GM12865 (cell line): ENCODE measurements around the gene TBC1D22A.

Experiments used
- DNase-seq: peaks from one replicate; pipeline ENCODE4 v3.0.0; 2010; ENCODE audit warnings: low read depth
- H3K4me3 ChIP-seq: 2 replicates; pipeline ENCODE4 v1.5.1; 2011; ENCODE audit warnings: mild to moderate bottlenecking, low read depth, low read length, control low read depth
- TF ChIP-seq, protein P1 (sequence below): IDR thresholded peaks from 2 replicates; pipeline ENCODE4 v1.5.1; 2011; ENCODE audit warnings: low read length, control low read depth, low read depth, inconsistent platforms; ENCODE audit not compliant: insufficient read depth; ENCODE audit errors: missing control alignments

Gene TBC1D22A

DNA sequence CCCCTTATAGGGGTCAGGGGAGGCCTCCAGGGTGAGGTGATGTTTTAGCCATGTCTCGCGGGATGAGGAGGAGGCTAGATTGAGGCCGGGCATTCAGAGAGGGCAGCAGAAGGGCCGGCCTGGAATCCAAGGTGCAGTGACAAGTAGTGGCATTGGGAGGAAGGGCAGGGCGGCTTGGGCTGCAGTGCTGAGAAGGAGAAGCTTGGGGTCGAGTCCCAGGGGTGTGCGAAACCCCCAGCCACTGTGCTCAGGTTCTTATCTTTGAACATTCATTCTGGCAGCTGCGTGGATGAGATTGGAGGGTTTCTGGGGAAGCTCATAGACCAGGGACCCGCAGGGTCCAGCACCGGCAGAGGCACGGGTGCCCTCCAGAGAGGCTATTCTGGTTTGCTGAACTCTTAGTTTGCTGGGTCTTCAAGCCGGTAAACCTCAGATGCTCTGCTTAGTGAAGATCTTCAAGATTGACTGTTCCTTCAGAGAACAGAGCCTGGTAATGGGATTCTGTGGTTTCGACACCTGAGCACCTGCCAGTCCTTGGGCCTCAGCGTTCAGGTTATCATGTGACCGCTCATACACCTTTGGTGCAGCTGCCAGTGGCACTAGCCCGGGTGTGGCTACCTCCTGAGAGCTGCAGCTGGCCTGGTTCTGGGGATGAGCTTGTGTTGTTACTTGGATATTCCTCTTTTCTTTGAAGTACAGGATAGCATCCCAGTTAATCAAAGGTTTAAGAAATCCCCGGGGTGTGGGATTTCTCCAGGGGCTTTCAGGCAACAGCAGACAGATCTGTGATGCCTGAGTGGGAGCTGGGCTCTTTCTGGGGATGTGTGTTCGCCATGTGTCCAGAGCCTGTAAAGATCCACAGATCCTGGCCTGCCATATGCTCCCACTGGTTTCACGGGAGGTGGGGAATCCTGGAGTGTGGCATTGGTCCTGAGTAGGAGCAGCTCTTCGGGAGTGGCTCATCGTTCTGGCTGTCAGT, 152.8 kb downstream of the TBC1D22A start:
- TF ChIP-seq, protein P1, sequence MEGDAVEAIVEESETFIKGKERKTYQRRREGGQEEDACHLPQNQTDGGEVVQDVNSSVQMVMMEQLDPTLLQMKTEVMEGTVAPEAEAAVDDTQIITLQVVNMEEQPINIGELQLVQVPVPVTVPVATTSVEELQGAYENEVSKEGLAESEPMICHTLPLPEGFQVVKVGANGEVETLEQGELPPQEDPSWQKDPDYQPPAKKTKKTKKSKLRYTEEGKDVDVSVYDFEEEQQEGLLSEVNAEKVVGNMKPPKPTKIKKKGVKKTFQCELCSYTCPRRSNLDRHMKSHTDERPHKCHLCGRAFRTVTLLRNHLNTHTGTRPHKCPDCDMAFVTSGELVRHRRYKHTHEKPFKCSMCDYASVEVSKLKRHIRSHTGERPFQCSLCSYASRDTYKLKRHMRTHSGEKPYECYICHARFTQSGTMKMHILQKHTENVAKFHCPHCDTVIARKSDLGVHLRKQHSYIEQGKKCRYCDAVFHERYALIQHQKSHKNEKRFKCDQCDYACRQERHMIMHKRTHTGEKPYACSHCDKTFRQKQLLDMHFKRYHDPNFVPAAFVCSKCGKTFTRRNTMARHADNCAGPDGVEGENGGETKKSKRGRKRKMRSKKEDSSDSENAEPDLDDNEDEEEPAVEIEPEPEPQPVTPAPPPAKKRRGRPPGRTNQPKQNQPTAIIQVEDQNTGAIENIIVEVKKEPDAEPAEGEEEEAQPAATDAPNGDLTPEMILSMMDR: no peak
- no peak overlapping the region for H3K4me3 ChIP-seq
- no peak for DNase-seq

DNA sequence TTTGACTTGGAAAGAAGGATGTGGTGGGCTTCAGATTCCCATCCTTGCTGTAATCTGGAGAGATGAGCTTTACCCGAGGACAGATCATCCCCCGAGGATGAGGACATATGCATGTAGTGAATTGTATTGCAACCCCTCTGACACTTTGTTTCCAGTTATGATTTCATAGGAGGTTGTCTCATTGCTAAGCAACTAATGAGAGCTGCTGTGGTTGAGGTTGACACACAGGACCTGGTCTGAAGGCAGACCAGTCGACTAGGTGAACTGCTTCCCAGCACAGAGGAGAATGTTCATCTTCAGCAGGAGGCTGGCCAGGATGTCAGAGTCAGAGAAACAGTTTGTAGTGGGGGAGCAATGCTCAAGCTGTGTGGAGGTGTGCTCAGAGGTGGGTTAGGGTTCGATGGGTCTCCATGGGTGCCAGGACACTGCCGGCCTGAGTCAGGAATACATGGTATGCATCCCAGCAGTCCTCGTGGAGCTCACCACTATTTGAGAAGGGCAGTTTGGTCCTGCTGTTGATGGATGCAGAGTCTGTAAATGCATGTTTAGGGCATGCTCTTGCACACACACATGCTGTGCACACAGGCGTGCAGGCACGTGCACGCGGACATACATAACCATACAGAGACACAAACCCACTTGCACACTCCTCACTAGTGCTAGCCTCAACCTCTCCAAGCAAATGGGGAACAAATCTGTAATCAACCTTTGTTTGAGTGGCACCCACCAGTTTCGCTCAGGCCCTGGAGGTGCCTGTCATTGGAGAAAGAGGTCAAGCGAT, 153.7 kb downstream of the TBC1D22A start:
- no peak overlapping the region for H3K4me3 ChIP-seq
- TF ChIP-seq, protein P1: no peak
- no peak for DNase-seq

DNA sequence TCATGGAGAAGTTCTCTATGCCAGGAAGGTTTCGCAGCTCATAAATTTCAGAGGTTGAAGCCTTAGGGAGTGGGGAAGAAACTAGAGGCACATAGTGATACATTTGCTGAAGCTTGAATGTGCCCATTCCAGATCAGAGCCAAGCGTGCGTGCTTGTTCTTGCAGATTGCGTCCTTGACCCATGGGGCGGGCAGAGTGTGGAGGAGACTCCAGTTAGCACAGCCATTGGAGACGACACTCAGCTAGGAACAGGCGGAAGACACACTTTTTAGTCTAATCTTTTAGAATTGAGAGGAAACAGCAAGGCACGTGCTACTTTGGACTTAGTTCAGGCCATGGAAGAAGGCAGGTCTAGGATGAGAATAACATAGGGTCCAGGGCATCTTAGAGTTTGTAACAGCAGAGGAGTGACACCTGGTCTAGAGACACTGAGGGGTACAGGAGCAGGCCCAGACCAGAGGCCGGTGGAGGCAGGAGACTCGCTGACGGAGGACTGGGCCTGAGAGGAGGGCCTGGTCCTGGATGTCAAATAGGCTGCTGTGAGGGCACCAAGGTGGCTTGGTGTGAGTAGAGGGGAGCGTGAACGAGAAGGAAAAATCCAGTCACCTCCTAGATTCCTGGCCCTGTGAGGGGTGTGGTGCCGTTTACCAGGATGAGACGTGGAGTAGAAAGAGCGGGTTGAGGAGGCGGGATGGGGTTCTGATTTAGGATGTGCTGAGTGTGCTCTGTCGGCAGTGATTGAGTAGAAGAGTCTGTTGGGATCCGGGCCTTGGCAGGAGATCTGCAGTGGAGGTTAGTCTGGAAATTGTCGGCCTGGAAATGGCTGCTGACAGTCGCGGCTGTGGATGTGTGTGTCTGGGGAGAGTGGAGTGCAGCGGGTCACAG, 154.7 kb downstream of the TBC1D22A start:
- TF ChIP-seq, protein P1: no peak
- DNase-seq: no peak
- H3K4me3 ChIP-seq: no peak overlapping the region

DNA sequence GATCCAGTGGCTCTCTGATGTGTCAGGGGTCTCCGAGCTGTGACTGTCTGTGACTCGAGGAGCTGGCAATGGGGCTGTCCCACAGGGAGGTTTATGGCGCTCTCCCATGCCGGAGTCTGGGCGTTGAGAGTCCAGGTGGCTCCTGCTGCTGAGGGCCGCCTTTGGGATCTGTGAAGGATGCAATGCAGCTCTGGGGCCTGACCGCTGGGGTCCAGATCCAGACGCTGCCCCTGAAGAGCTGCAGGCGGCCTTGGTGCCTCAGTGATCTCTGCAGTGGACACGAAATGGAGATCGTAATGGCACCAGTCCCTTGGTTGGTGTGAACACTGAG, 155.3 kb downstream of the TBC1D22A start:
- DNase-seq: no peak
- TF ChIP-seq, protein P1: no peak
- H3K4me3 ChIP-seq: no peak overlapping the region

DNA sequence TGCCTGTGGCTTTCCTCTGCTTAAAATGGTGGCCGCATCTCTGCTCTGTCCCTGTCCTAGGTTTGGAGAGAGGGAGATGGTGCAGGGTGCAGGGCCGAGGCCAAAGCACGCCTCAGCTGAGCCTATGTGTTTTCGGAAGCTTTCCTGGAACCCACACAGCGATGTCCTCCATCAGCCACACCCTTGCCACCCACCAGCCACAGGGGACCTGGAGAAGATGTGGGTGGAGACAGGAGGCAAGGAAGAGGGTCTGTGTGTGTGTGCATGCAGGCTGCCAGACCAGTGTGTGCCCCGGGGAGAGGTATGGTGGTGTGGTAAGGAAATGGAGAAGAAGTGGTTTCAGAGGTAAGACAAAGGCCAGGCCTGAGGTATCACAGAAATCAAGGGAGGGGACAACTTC, 155.7 kb downstream of the TBC1D22A start:
- DNase-seq: no peak
- H3K4me3 ChIP-seq: no peak overlapping the region
- TF ChIP-seq, protein P1: no peak

DNA sequence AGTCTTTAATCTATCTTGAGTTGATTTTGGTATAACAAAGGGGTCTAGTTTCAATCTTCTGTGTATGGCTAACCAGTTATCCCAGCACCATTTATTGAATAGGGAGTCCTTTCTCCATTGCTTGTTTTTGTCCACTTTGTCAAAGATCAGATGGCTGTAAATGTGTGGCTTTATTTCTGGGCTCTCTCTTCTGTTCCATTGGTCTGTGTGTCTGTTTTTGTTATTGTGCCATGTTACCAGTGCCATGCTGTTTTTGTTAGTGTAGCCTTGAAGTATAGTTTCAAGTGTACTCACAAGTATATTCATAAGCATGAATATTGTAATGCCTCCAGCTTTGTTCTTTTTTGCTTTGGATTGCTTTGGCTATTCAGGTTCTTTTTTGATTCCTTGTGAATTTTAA, 159.6 kb downstream of the TBC1D22A start:
- TF ChIP-seq, protein P1: no peak
- no peak overlapping the region for H3K4me3 ChIP-seq
- no peak for DNase-seq
